Cardiac muscle cell (in vitro differentiated cells and primary cell): ENCODE data around the gene GABRP. TPM values are rescaled to one million over a fixed set of nuclear protein-coding genes. Genes with fewer than 3 reads are reported as not detected.
"Not testable (repeated sequence)": the region's sequence is repeated elsewhere in the genome, so short reads cannot be mapped to it uniquely, and the experiment has no call there.

Experiments used
- DNase-seq, 2 donors: peaks; one replicate each; pipeline versions ENCODE4 v3.0.0 to v3.0.0-alpha.2; 2010 to 2017; ENCODE audit warnings: low read depth in 1 of 2, low spot score in 1 of 2
- H3K27ac ChIP-seq: fragments of 200-600 bp; sonication (generic); 2 replicates; pipeline ENCODE4 v1.5.1; 2016
- H3K27me3 ChIP-seq: fragments of 200-600 bp; sonication (generic); 2 replicates; pipeline ENCODE4 v1.6.0; 2016; ENCODE audit warnings: control low read depth
- H3K36me3 ChIP-seq: fragments of 200-600 bp; sonication (generic); 2 replicates; pipeline ENCODE4 v1.5.1; 2016; ENCODE audit warnings: control low read depth
- H3K4me1 ChIP-seq: fragments of 200-600 bp; sonication (generic); 2 replicates; pipeline ENCODE4 v1.8.1; 2017; ENCODE audit warnings: low read depth, mild to moderate bottlenecking, mixed run types
- H3K4me3 ChIP-seq: fragments of 200-600 bp; sonication (generic); 2 replicates; pipeline ENCODE4 v1.5.1; 2016; ENCODE audit warnings: mild to moderate bottlenecking
- H3K9me3 ChIP-seq: fragments of 200-600 bp; sonication (generic); 2 replicates; pipeline ENCODE4 v1.5.1; 2017; ENCODE audit warnings: low read depth, mild to moderate bottlenecking, control low read depth
- polyA plus RNA-seq: library from polyadenylated mRNA; unstranded; fragments of >200 nt; fragmentation: Nextera tagmentation; extraction: Ambion mirVana; gene quantifications from 2 replicates; pipeline ENCODE4 v1.2.1, GENCODE V29; 2016
- total RNA-seq: library from RNA; depleted of rRNA; stranded (reverse); fragments of >200 nt; gene quantifications from 2 replicates; pipeline ENCODE4 v1.2.3, GENCODE V29; 2016
- TF ChIP-seq, protein P1 (sequence below): IDR thresholded peaks from 2 replicates; pipeline ENCODE4 v1.5.1; 2012; ENCODE audit warnings: low read depth, mild to moderate bottlenecking, low read length

GABRP gene
- total and polyA plus RNA-seq, 2 experiments from 2014 or later, result 0.30 to 0.46 TPM

DNA sequence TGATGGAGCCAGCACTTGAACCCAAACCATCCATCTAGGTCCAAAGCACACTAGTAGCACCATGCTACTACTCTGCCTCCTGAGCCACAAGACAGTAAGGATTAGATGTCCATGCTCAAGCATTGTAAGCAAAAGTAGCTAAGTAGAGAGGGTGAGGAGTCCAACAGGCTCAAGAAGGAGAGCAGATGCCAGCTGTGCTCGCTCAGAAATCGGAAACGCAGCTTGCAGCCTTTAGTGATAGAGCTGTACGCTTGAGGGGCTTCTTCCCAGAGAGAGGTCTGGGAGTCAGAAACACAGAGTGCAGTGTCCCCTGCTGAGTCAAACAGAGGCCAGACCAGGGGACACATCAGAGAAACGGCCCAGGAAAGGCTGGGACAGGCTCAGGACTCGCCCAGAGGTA, 32.7 kb upstream of the GABRP start:
- no peak overlapping the region for H3K27ac ChIP-seq
- H3K4me3 ChIP-seq, result no peak overlapping the region
- H3K27me3 ChIP-seq, result no peaks in the 10 kb centered on the region
- no peaks in the 10 kb centered on the region for H3K9me3 ChIP-seq
- H3K36me3 ChIP-seq, result no peaks in the 10 kb centered on the region
- peaks cover 11% of the 10 kb centered on the region for H3K4me1 ChIP-seq
- no peak for DNase-seq
- TF ChIP-seq, protein P1, sequence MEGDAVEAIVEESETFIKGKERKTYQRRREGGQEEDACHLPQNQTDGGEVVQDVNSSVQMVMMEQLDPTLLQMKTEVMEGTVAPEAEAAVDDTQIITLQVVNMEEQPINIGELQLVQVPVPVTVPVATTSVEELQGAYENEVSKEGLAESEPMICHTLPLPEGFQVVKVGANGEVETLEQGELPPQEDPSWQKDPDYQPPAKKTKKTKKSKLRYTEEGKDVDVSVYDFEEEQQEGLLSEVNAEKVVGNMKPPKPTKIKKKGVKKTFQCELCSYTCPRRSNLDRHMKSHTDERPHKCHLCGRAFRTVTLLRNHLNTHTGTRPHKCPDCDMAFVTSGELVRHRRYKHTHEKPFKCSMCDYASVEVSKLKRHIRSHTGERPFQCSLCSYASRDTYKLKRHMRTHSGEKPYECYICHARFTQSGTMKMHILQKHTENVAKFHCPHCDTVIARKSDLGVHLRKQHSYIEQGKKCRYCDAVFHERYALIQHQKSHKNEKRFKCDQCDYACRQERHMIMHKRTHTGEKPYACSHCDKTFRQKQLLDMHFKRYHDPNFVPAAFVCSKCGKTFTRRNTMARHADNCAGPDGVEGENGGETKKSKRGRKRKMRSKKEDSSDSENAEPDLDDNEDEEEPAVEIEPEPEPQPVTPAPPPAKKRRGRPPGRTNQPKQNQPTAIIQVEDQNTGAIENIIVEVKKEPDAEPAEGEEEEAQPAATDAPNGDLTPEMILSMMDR, result no peak

DNA sequence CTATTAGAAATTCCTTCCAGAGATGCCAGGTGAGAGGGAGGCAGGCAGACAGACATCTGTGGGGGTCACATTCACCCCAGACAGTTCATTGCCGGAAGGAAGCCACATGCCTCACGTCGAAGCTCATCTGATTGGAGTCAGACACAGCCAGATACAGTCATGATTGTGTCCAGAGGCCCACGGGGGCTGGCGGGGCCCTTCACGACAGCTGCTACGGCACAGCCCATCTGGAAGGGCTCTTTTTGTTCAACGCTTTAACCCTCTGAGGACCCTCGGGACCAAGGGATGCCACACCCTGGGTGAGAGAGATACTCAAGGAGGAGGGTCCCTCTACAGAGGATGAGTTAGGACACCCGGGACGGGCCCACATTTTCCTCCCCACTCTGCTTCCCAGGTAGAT, 31.9 kb upstream of the GABRP start:
- DNase-seq, result no peak
- Histone ChIP-seq H3K27ac (no peak overlapping the region), H3K4me3 (no peak overlapping the region), H3K36me3 (no peaks in the 10 kb centered on the region), H3K9me3 (no peaks in the 10 kb centered on the region), H3K4me1 (peaks cover 3% of the 10 kb centered on the region), H3K27me3 (no peaks in the 10 kb centered on the region)
- TF ChIP-seq, protein P1, result no peak

DNA sequence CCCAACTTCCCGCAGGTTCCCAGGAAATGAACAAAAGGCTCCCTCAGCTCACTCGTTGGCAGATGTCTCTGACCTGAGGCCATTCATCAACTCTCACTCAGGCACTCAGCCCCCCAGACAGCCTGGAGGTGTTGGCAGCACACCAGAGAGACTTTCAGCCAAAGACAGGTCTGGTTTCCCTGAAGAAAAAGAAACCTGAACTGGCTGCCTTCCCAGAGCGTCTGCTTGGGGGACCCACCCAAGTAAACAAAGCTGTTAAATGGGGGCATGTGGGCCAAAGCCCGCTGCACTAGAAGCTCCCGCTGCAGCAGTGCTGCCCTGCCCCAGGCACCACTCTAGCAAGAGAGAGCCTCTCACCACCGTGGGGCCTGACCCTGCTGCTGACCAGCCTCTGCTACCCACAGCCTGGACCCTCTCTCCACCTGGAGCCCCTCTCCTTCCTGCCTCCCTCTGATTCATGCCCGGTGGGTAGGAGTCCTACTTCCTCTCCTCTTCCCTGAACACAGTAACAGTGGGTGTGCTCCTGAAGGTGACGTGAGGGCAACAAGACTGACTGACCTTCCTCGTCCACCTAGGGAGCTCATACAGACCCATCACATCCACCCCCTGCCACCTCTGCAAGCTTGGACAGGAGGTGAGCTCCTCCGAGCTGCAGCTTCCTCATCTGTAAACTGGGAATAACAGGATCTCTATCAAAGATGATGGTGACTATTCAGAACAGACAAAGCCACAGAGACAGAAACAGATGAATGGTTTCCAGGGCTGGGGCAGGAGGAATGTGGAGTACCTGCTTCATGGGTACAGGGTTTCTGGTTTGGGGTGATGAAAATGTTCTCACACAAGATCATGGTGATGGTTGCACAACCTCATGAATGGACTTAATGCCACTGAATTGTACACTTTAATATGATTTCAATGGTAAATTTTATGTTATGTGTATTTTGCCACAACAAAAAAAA, 31.0 kb upstream of the GABRP start:
- Histone ChIP-seq H3K36me3 (no peaks in the 10 kb centered on the region), H3K27ac (no peak overlapping the region), H3K9me3 (no peaks in the 10 kb centered on the region), H3K27me3 (no peaks in the 10 kb centered on the region), H3K4me1 (peaks cover 10% of the 10 kb centered on the region), H3K4me3 (no peak overlapping the region)
- TF ChIP-seq, protein P1, result no peak
- DNase-seq, result peak in 1 of 2 donors; percentile 26

DNA sequence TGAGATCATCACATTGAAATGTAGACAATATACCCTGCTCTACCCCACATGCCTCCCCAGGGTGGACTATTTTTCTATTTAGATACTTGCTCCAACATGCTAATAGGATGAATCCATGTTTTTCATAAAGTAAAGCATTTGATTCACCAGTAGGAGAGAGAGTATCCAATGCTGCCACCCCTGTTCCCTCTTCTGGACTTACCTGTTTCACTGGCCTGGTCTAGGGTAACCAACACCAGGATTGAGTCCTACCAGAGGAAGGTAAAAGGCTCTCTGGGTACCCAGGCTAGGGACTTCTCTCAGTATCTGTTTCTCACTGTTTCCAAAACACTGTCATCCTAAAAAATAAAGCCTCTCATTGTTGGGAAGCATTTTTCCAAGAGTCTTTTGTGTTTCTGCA, 30.2 kb upstream of the GABRP start:
- Histone ChIP-seq H3K27ac (no peak overlapping the region), H3K9me3 (no peaks in the 10 kb centered on the region), H3K4me1 (peaks cover 9% of the 10 kb centered on the region), H3K36me3 (no peaks in the 10 kb centered on the region), H3K27me3 (no peaks in the 10 kb centered on the region), H3K4me3 (no peak overlapping the region)
- TF ChIP-seq, protein P1, result no peak
- no peak for DNase-seq

DNA sequence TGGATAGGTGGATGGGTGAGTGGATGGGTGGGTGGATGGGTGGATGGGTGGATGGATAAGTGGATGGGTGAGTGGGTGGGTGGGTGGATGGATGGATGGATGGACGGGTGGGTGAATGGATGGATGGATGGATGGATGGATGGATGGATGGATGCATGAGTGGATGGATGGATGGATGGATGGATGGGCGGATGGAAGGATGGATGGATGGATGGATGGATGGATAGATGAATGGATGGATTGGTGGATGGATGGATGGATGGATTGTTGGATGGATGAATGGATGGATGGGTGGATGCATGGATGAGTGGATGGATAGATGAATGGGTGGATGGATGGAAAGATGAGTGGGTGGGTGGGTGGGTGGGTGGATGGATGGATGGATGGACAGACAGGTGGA, 29.0 kb upstream of the GABRP start:
- not testable (repeated sequence) for DNase-seq, H3K4me3 ChIP-seq, H3K4me1 ChIP-seq, H3K27me3 ChIP-seq, H3K36me3 ChIP-seq, H3K9me3 ChIP-seq, H3K27ac ChIP-seq
